GM12878 (cell line): ENCODE measurements around the gene ABHD2. TPM values are rescaled to one million over a fixed set of nuclear protein-coding genes. Genes with fewer than 3 reads are reported as not detected.

Experiments used
- ATAC-seq: fragments of 200-7000 bp; cut with Tn5 transposase; 3 replicates; pipeline ENCODE4 v1.9.1; 2020; ENCODE audit warnings: mild to moderate bottlenecking, moderate library complexity
- BruUV-seq: library from RNA; stranded (reverse); fragments of 400-500 nt; replicated peaks from 2 replicates; lab custom pipeline; 2021; lab: Mats Ljungman, UMichigan
- CTCF ChIA-PET: fragments of 300-600 bp; sonication (Branson Sonifier 250); formaldehyde crosslinking; extraction: SDS; loops from one replicate; lab custom pipeline; 2021; ENCODE audit warnings: inconsistent platforms; lab: Yijun Ruan, JAX
- POLR2A ChIA-PET: fragments of 350-600 bp; formaldehyde crosslinking; extraction: SDS; loops from one replicate; lab custom pipeline; 2021; ENCODE audit warnings: inconsistent platforms; lab: Charles Lee
- RAD21 ChIA-PET: fragments of 300-600 bp; sonication (Branson Sonifier 250); formaldehyde crosslinking; loops from one replicate; lab custom pipeline; 2023; ENCODE audit warnings: antibody characterized with exemption; ENCODE audit not compliant: unreplicated experiment; lab: Charles Lee
- SMC1A ChIA-PET: fragments of 300-600 bp; sonication (Branson Sonifier 250); formaldehyde crosslinking; loops from one replicate; lab custom pipeline; 2023; ENCODE audit not compliant: unreplicated experiment, uncharacterized antibody; lab: Charles Lee
- DNase-seq: peaks from one replicate; pipeline ENCODE4 v3.0.0-alpha.2; 2011; ENCODE audit warnings: low read depth, low spot score
- FAIRE-seq: peaks from 3 replicates; lab custom pipeline; 2011; peaks lifted over from hg19 to GRCh38; lab: Jason Lieb, UNC
- H2AFZ ChIP-seq: 2 replicates; pipeline ENCODE4 v1.6.0; 2011; ENCODE audit warnings: low read depth, low read length, control low read depth; ENCODE audit not compliant: control insufficient read depth
- H3K27ac ChIP-seq: 2 replicates; pipeline ENCODE4 v1.5.1; 2011; ENCODE audit warnings: control low read depth; ENCODE audit not compliant: control insufficient read depth, insufficient read depth
- H3K27me3 ChIP-seq, 2 experiments: replicated peaks in 1 of 2; 2 replicates each; pipeline versions ENCODE4 v1.6.0 to v1.6.1; 2011; ENCODE audit warnings: low read length in 1 of 2; ENCODE audit not compliant: control insufficient read depth in 2 of 2, insufficient read depth in 2 of 2
- H3K36me3 ChIP-seq, 2 experiments: 2 replicates each; pipeline ENCODE4 v1.5.1; 2011; ENCODE audit warnings: low read length in 1 of 2; ENCODE audit not compliant: control insufficient read depth in 2 of 2, insufficient read depth in 2 of 2
- H3K4me1 ChIP-seq: 2 replicates; pipeline ENCODE4 v1.6.1; 2011; ENCODE audit warnings: mild to moderate bottlenecking, low read length, moderate library complexity, mixed read lengths; ENCODE audit not compliant: control insufficient read depth, insufficient read depth
- H3K4me2 ChIP-seq: 2 replicates; pipeline ENCODE4 v1.6.0; 2011; ENCODE audit warnings: control low read depth; ENCODE audit not compliant: control insufficient read depth, insufficient read depth
- H3K4me3 ChIP-seq: fragments of 200-600 bp; sonication (generic); 2 replicates; pipeline ENCODE4 v1.5.1; 2016
- H3K79me2 ChIP-seq: 2 replicates; pipeline ENCODE4 v1.6.0; 2011; ENCODE audit warnings: low read length; ENCODE audit not compliant: control insufficient read depth, insufficient read depth
- H3K9ac ChIP-seq: 2 replicates; pipeline ENCODE4 v1.8.0; 2011; ENCODE audit warnings: low read length, control low read depth, mixed read lengths; ENCODE audit not compliant: control insufficient read depth, insufficient read depth
- H3K9me3 ChIP-seq: replicated peaks from 3 replicates; pipeline ENCODE4 v1.5.1; 2011; ENCODE audit warnings: mild to moderate bottlenecking, low read length; ENCODE audit not compliant: control insufficient read depth, insufficient read depth
- H4K20me1 ChIP-seq: 2 replicates; pipeline ENCODE4 v1.6.0; 2011; ENCODE audit not compliant: control insufficient read depth, insufficient read depth
- BACH1 ChIP-seq: fragments of 450-650 bp; IDR thresholded peaks from 2 replicates; pipeline ENCODE4 v1.6.1; 2017; ENCODE audit warnings: mild to moderate bottlenecking, borderline replicate concordance
- CBX5 ChIP-seq: sonication (generic); IDR thresholded peaks from 2 replicates; pipeline ENCODE4 v1.6.1; 2016; ENCODE audit warnings: low read depth, moderate library complexity, mild to moderate bottlenecking, inconsistent platforms
- E2F8 ChIP-seq: fragments of 450-650 bp; IDR thresholded peaks from 2 replicates; pipeline ENCODE4 v1.6.1; 2018; ENCODE audit warnings: mild to moderate bottlenecking, low read depth, moderate library complexity; ENCODE audit not compliant: partially characterized antibody
- FOS ChIP-seq: IDR thresholded peaks from 3 replicates; pipeline ENCODE4 v1.6.1; 2011; ENCODE audit warnings: borderline replicate concordance; ENCODE audit not compliant: insufficient read length; ENCODE audit errors: extremely low read depth
- FOXM1 ChIP-seq: IDR thresholded peaks from 2 replicates; pipeline ENCODE4 v1.6.1; 2012; ENCODE audit warnings: low read depth, mild to moderate bottlenecking, inconsistent platforms, low read length, moderate library complexity
- MEF2A ChIP-seq: IDR thresholded peaks from 2 replicates; pipeline ENCODE4 v1.6.1; 2011; ENCODE audit warnings: low read depth, mild to moderate bottlenecking, low read length, moderate library complexity; ENCODE audit not compliant: insufficient read depth
- SMARCA5 ChIP-seq: fragments of 450-650 bp; IDR thresholded peaks from 2 replicates; pipeline ENCODE4 v1.6.1; 2017; ENCODE audit warnings: mild to moderate bottlenecking
- SMC3 ChIP-seq: IDR thresholded peaks from 2 replicates; pipeline ENCODE4 v1.6.1; 2011; ENCODE audit warnings: low read length, improper control_type of control experiment, borderline replicate concordance
- ZBTB40 ChIP-seq: fragments of 450-650 bp; IDR thresholded peaks from 2 replicates; pipeline ENCODE4 v1.6.1; 2016; ENCODE audit warnings: mild to moderate bottlenecking, moderate library complexity, borderline replicate concordance
- ZNF217 ChIP-seq: fragments of 450-650 bp; IDR thresholded peaks from 2 replicates; pipeline ENCODE4 v1.6.1; 2017; ENCODE audit warnings: antibody characterized with exemption, mild to moderate bottlenecking
- ZNF687 ChIP-seq: fragments of 450-650 bp; IDR thresholded peaks from 2 replicates; pipeline ENCODE4 v1.6.1; 2017; ENCODE audit warnings: mild to moderate bottlenecking, moderate library complexity
- WGBS: methylation state at CpG from one replicate; pipeline ENCODE4 v1.1.6; 2016; ENCODE audit warnings: low lambda C conversion rate; ENCODE audit not compliant: insufficient replicate concordance, insufficient coverage; ENCODE audit errors: missing lambda C conversion rate; 5-methylcytosine and 5-hydroxymethylcytosine counted together
- in situ Hi-C: fragments of 300-500 bp; cut with MboI; formaldehyde crosslinking; loops from 9 replicates; pipeline ENCODE4 v1.14.3; 2018; ENCODE audit warnings: mixed read lengths
- intact Hi-C: fragments of 100-400 bp; cut with micrococcal nuclease; formaldehyde crosslinking; loops from one replicate; pipeline ENCODE4 v1.14.2; 2022; ENCODE audit not compliant: unreplicated experiment
- polyA plus RNA-seq, 11 experiments: library from polyadenylated mRNA; depleted of rRNA in 4 of 11; unstranded in 6 of 11; stranded (reverse) in 5 of 11; fragments of >200 nt; fragmentation: Nextera tagmentation in 4 of 11; fragmentation: Illumina TruSeq in 1 of 11; extraction: Ambion mirVana in 4 of 11; extraction: Trizol in 1 of 11; gene quantifications; 1 replicate in 1 of 11; 2 replicates in 10 of 11; pipeline versions ENCODE4 v1.2.1 to v1.2.3, GENCODE V29; 2011 to 2016; ENCODE audit warnings: inconsistent platforms in 2 of 11, missing spikeins in 2 of 11, low read depth in 1 of 11
- total RNA-seq, 4 experiments: library from RNA; depleted of rRNA in 3 of 4; stranded (reverse); fragments of >200 nt in 3 of 4; fragmentation: Illumina TruSeq in 1 of 4; extraction: Trizol in 1 of 4; gene quantifications; 2 replicates each; pipeline versions ENCODE4 v1.2.1 to v1.2.3, GENCODE V29; 2013 to 2021

ABHD2 gene
- total and polyA plus RNA-seq, 10 of the 15 experiments (the other 5 are each of a cell fraction or from before 2014, with no cell fraction given), result 1.2 to 33.6 (median 20.4) TPM

GRCh38 chr15:89074402-89075012 lies 13.7 kb upstream of the ABHD2 start:
- Histone ChIP-seq H3K4me2 (no peak overlapping the region), H2AFZ (no peak overlapping the region), H3K9ac (no peak overlapping the region), H3K27ac (no peak overlapping the region), H3K36me3 (no peaks in the 10 kb centered on the region), H3K27me3 (no peaks in the 10 kb centered on the region), H4K20me1 (no peaks in the 10 kb centered on the region), H3K4me3 (no peak overlapping the region), H3K9me3 (no peaks in the 10 kb centered on the region; the same call in 2 of the 3 replicates), H3K79me2 (no peaks in the 10 kb centered on the region), H3K4me1 (no peaks in the 10 kb centered on the region)
- CTCF ChIA-PET, result interaction anchor here (0.9 to 4.0 kb wide), 2 partner anchors 14 to 17 kb away, joined by 4 to 16 read pairs; partner anchors contain the start of gene ABHD2
- FAIRE-seq (no peak), DNase-seq (no peak), ATAC-seq (no peak)
- RAD21 ChIA-PET, result interaction anchor here (0.8 to 1.3 kb wide), 2 partner anchors 14 to 55 kb away, joined by 3 to 5 read pairs; partner anchors contain the start of gene ABHD2
- BruUV-seq, result no TSS peak
- in situ Hi-C loops (no loop called here), intact Hi-C loops (no loop called here)
- SMC1A ChIA-PET, result interaction anchor here (0.9 to 1.4 kb wide), 2 partner anchors 13 to 16 kb away, joined by 3 to 4 read pairs; partner anchors contain the start of gene ABHD2
- TF ChIP-seq CBX5 (no peak), E2F8 (no peak), ZNF217 (no peak), ZBTB40 (no peak), FOS (no peak), ZNF687 (no peak), MEF2A (no peak), BACH1 (no peak), SMC3 (no peak), SMARCA5 (no peak), FOXM1 (no peak)
- POLR2A ChIA-PET, result no interaction called here
- 79% methylated on average over 4 of the region's 4 CpGs for WGBS
